ENCODE data around the gene EVL.
A peak's percentile ranks its signal among the peaks of the same experiment; 100 is the strongest.
"Not testable (repeated sequence)": the region's sequence is repeated elsewhere in the genome, so short reads cannot be mapped to it uniquely, and the experiment has no call there.

EVL gene

GRCh38 chr14:100038065-100038464 lies 27.2 kb upstream of the EVL start:
- DNase-seq, result no peak

DNA sequence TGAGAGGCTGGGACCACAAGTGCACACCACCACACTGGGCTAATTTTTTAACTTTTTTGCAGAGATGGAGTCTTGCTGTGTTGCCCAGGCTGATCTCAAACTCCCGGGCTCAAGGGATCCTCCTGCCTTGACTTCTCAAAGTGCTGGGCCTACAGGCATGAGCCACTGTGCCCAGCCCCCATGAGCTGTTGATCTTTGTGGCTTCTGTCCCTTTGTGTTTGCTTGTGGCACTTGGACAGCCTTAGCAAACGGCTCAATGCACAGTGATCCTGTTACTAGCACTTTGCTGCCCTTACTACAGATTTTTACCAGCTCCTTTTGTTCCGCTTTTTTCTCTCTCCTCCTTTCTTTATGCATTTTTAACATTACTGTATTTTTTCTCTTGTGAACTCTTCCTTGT lies 25.3 kb upstream of the EVL start:
- DNase-seq, result no peak

- no peak for DNase-seq
Measured at GRCh38 chr14:100041271-100041670, 24.0 kb upstream of the EVL start.

GRCh38 chr14:100042286-100042685 lies 22.9 kb upstream of the EVL start:
- DNase-seq, result no peak

DNA sequence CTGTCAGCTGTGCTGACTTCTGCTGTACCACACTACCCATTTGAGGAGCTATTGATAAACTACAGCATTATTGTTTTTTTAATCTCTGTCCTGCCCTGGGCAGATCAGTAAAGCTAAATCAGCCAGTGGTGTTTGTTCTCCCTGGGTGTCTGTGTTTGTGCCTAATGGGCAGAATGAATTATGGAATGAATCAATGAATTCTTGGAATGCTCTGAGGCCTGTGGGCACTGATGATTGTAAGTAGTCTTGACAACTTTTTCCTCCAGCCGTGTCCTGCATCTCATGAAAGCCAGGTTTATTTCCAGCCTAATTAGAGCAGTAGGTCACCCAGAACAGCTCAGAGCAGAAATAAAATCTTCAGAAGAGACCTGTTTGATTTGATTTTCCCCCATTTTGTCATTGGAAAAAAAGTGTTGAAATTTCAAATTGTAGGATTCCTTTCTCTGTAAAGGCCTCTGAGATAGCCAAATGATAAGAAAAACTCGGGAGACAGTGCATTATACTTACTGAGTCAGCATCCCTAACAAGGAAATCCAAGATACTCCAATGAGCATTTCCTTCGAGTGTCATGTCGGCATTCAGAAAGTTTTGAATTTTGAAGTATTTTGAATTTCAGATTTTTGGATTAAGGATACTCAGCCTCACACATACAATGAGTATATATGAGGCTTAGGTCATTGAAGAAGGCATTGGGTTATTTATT lies 19.4 kb upstream of the EVL start:
- DNase-seq, result no peak

DNA sequence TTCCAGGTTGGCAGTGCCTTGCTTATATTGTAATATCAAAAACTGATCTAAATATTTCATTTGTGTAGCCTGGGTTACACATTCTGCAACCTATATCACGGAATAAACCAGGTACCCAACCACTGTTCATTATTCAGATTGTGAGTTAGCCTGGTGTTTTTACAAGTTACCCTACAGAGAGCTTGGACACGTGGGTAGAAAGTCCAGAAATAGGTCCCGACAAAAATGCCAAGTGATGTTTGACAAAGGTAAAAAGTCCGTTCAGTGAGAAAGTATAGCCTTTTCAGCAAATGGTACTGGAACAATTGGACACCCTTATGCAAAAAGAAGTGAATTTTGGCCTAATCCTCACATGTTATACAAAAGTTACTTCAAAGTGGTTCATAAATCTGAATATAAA lies 17.6 kb upstream of the EVL start:
- no peak for DNase-seq

- DNase-seq, result no peak
Measured at GRCh38 chr14:100048786-100049185, 16.4 kb upstream of the EVL start.

- no peak for DNase-seq
Measured at GRCh38 chr14:100049220-100049619, 16.0 kb upstream of the EVL start.

GRCh38 chr14:100051103-100051502 lies 14.1 kb upstream of the EVL start:
- DNase-seq, result no peak

GRCh38 chr14:100051543-100051942 lies 13.7 kb upstream of the EVL start:
- DNase-seq, result no peak

DNA sequence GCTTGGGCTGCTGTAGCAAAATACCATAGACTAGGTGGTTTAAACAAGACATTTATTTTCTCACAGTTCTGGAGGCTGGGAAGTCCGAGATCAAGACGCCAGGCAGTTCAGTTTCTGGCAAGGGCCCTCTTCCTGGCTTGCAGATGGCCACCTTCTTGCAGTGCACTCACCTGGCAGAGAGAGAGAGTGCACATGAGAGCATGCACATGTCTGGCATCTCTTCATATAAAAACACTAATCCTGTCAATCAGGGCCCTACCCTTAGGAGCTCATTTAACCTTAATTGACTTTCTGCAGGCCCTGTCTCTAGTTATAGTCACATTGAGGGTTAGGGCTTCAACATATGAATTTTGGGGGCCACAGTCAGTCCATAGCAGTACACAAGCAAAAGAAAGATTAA lies 12.4 kb upstream of the EVL start:
- no peak for DNase-seq

DNA sequence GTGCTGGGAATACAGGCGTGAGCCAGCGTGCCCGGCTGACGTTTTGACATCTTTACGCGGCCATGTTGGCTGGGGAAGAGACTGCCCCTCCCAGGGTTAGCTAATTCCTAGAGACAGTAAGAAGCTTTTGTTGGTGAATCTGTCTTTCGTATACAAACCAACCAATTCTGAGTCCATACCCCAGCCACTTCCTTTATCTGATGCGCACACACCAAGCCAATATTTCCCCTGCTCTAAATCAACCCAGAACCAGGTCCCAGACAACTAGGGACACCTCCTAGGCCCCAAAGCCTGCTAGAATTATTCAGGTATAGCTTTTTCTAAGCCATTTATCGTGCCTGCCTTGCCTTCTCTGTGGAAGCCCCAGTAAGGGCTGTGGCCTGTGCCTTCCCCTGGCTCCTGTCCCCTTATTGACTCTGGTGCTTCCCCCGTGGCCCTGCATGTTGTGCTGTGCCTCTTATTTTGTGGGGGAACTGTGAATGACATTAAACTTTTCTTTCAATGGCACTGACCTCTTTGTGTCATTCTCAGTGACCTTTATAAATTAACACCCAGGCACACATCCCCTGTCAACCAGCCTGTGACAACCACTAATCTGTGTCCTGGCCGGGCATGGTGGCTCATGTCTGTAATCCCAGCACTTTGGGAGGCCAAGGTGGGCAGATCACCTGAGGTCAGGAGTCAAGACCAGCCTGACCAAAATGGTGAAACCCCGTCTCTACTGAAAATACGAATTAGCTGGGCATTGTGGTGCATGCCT lies 10.7 kb upstream of the EVL start:
- DNase-seq, result no peak

DNA sequence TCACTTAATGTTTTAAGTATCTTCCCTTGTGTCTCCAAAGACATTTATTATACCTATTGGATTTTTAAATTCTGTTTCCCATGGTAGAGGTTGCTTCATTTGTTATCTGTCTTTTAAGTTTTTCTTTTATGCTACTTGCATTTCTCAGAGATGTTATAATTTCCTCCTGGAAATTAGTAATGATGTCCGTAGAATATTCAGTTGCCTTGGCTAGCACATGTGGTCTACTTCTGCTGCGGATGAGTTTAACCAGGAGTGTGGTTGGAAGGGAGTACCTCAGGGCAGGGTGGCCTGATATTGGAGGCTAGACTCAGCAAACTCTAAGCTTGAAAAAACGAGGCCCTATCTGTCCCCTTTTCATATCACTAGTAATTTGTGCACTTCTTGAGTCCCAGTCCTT lies 8.8 kb upstream of the EVL start:
- no peak for DNase-seq

GRCh38 chr14:100056964-100057795 lies 8.0 kb upstream of the EVL start:
- no peak for DNase-seq

- no peak for DNase-seq
Measured at GRCh38 chr14:100058777-100059437, 6.3 kb upstream of the EVL start.

DNA sequence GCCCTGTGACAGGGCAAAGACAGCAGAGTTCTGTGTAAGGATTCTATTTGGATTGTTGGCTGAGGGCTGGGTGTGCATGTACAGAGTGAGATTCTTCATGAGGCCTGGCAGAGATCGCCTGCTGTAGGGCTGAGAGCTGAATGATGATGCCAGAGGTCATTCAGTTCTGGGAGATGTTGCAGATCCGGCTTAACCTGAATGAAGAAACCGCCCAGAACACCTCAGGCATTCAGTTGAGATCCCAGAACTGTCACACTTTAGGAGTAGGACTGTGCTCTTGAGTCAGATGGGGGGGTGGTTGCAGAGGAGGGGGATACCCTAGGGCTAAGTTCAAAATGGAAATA lies 5.8 kb upstream of the EVL start:
- no peak for DNase-seq

GRCh38 chr14:100060760-100061159 lies 4.5 kb upstream of the EVL start:
- DNase-seq, result no peak

GRCh38 chr14:100062590-100062989 lies 2.6 kb upstream of the EVL start:
- peak; percentile 50 for DNase-seq

GRCh38 chr14:100063314-100063941 lies 1.8 kb upstream of the EVL start:
- no peak for DNase-seq

GRCh38 chr14:100064335-100065092 lies 708 bp upstream of the EVL start:
- DNase-seq, result not testable (repeated sequence)

DNA sequence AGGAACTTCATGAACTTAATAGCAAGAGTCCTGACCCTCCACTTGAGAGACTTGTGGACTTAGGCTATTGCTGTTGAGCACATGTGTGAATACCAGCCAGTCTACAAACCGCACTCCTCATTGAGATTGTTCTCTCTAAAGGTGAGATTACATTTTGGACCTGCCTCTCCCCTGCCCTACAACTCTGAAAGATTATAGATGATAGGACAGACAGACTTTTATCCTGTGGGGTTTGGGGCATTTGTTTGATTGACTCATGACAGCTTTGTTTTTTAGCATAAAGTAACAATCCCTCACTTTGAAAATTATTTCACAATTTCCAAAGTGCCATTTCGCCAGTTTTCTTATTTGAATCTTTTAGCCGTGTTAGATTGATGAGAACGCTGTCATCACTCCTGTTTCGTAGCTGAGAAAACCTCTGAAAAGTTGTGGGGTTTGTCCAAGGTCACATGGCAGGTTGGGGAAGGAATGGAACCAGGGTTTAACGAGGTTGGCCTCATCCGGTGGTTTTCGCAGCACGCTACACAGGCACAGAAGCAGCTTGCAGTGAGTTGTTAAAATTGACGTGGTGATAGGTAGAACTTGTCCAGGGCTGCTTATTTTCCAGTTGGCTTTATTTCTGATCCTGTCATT lies 836 bp downstream of the EVL start:
- DNase-seq, result peak; percentile 75

DNA sequence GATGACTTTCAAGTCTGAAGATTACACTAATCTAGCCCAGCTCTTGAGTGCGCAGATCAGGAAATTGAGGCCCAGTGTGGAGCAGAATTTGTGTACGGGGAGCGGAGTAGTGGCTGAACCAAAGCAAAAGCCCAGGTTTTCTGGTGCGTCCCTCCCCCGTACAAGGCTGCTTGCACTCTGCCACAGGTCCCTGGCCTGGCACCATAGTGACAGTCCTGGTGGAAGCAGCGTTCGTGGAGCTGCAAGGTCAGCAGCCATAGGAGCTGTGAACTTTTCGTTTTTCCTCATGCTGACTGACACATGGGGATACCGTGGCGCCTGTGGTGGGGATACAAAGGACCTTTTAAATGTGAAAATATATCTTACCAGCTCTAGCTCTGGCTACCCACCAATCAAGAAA lies 1.7 kb downstream of the EVL start:
- DNase-seq, result no peak

All from activated naive CD4-positive, alpha-beta T cell treated with anti-CD3 and anti-CD28 coated beads, Interleukin-2, amount 50 U/mL, for 16 hours (primary cell).